OCI-LY7 (cell line): ENCODE results near the gene HDAC4. TPM values are rescaled to one million over a fixed set of nuclear protein-coding genes. Genes with fewer than 3 reads are reported as not detected.

ENCODE experiments used
- BruUV-seq: library from RNA; stranded (reverse); fragments of 400-500 nt; replicated peaks from 2 replicates; lab custom pipeline; 2021; lab: Mats Ljungman, UMichigan
- CTCF ChIA-PET: fragments of 300-600 bp; sonication (Branson Sonifier 250); formaldehyde crosslinking; loops from one replicate; lab custom pipeline; 2022; ENCODE audit warnings: antibody characterized with exemption; ENCODE audit not compliant: unreplicated experiment; lab: Charles Lee
- POLR2A ChIA-PET: fragments of 300-600 bp; sonication (Branson Sonifier 250); formaldehyde crosslinking; loops from one replicate; lab custom pipeline; 2022; ENCODE audit warnings: antibody characterized with exemption; lab: Charles Lee
- DNase-seq: peaks from one replicate; pipeline ENCODE4 v3.0.0-alpha.2; 2015; ENCODE audit warnings: low spot score
- H2AFZ ChIP-seq: fragments of 200-600 bp; sonication (generic), shearing (Covaris generic); 2 replicates; pipeline ENCODE4 v1.6.1; 2014; ENCODE audit warnings: mild to moderate bottlenecking, antibody characterized with exemption, low read length, moderate library complexity
- H3K27ac ChIP-seq: fragments of 200-600 bp; sonication (generic); 2 replicates; pipeline ENCODE4 v1.5.1; 2014; ENCODE audit warnings: mixed run types, low read depth, mild to moderate bottlenecking, moderate library complexity, low read length, inconsistent platforms; ENCODE audit not compliant: poor library complexity, severe bottlenecking
- H3K36me3 ChIP-seq: fragments of 200-600 bp; sonication (generic); 2 replicates; pipeline ENCODE4 v1.6.1; 2014; ENCODE audit warnings: mild to moderate bottlenecking, antibody characterized with exemption, low read length, moderate library complexity, mixed read lengths; ENCODE audit not compliant: insufficient read depth
- H3K4me1 ChIP-seq: fragments of 200-600 bp; sonication (generic); 2 replicates; pipeline ENCODE4 v1.5.1; 2014; ENCODE audit warnings: mild to moderate bottlenecking, low read length; ENCODE audit not compliant: insufficient read depth, poor library complexity, severe bottlenecking
- H3K4me2 ChIP-seq: fragments of 200-600 bp; sonication (generic); 2 replicates; pipeline ENCODE4 v1.6.1; 2014; ENCODE audit warnings: mild to moderate bottlenecking, low read length
- H3K4me3 ChIP-seq: fragments of 200-600 bp; sonication (generic); 2 replicates; pipeline ENCODE4 v1.5.1; 2014; ENCODE audit warnings: mild to moderate bottlenecking, low read depth, low read length; ENCODE audit not compliant: poor library complexity, severe bottlenecking
- H3K79me2 ChIP-seq: fragments of 200-600 bp; sonication (generic); 2 replicates; pipeline ENCODE4 v1.6.1; 2016; ENCODE audit warnings: low read depth, mild to moderate bottlenecking, low read length, moderate library complexity, mixed read lengths; ENCODE audit not compliant: insufficient read depth
- H3K9me2 ChIP-seq: fragments of 200-600 bp; sonication (generic); 2 replicates; pipeline ENCODE4 v1.6.1; 2016; ENCODE audit warnings: mild to moderate bottlenecking, low read length, mixed read lengths; ENCODE audit not compliant: insufficient read depth
- H3K9me3 ChIP-seq: fragments of 200-600 bp; sonication (generic); 2 replicates; pipeline ENCODE4 v1.6.1; 2014; ENCODE audit warnings: mild to moderate bottlenecking, mixed run types, low read length, mixed read lengths
- H4K20me1 ChIP-seq: fragments of 200-600 bp; sonication (generic); 2 replicates; pipeline ENCODE4 v1.6.1; 2014; ENCODE audit warnings: mild to moderate bottlenecking, antibody characterized with exemption, low read length, moderate library complexity, mixed read lengths; ENCODE audit not compliant: insufficient read depth
- CTCF ChIP-seq: fragments of 200-600 bp; sonication (generic); conservative IDR thresholded peaks from 2 replicates; pipeline ENCODE4 v1.5.1; 2014; ENCODE audit warnings: mild to moderate bottlenecking, antibody characterized with exemption, low read length, moderate library complexity, mixed read lengths
- EZH2phosphoT487 ChIP-seq: fragments of 200-600 bp; sonication (generic); IDR thresholded peaks from 2 replicates; pipeline ENCODE4 v1.6.1; 2018; ENCODE audit warnings: low read depth, borderline replicate concordance, mild to moderate bottlenecking, mixed run types, antibody characterized with exemption, low read length, moderate library complexity, mixed read lengths
- intact Hi-C: fragments of 100-400 bp; cut with micrococcal nuclease; formaldehyde crosslinking; loops from one replicate; pipeline ENCODE4 v1.10.0; 2022; ENCODE audit not compliant: unreplicated experiment
- total RNA-seq, 2 experiments: library from RNA; depleted of rRNA in 1 of 2; stranded (reverse); fragments of >200 nt in 1 of 2; shearing (Covaris generic) in 1 of 2; gene quantifications; 2 replicates each; pipeline ENCODE4 v1.2.3, GENCODE V29; 2014 to 2022

HDAC4 gene
- total RNA-seq, 2 experiments from 2014 or later, result 10.2 to 20.6 TPM

- TF ChIP-seq CTCF (no peak), EZH2phosphoT487 (no peak)
- intact Hi-C loops, result no loop called here
- Histone ChIP-seq H2AFZ (no peak overlapping the region), H3K4me1 (no peaks in the 10 kb centered on the region), H3K27ac (no peak overlapping the region), H3K9me3 (no peaks in the 10 kb centered on the region), H4K20me1 (no peaks in the 10 kb centered on the region), H3K4me3 (no peak overlapping the region), H3K4me2 (no peak overlapping the region), H3K79me2 (no peaks in the 10 kb centered on the region), H3K9me2 (no peaks in the 10 kb centered on the region), H3K36me3 (no peaks in the 10 kb centered on the region)
- DNase-seq, result no peak
- BruUV-seq, result no TSS peak
- ChIA-PET CTCF (no interaction called here), POLR2A (no interaction called here)
Measured at GRCh38 chr2:239025951-239026461, 374.8 kb downstream of the HDAC4 start.

DNA sequence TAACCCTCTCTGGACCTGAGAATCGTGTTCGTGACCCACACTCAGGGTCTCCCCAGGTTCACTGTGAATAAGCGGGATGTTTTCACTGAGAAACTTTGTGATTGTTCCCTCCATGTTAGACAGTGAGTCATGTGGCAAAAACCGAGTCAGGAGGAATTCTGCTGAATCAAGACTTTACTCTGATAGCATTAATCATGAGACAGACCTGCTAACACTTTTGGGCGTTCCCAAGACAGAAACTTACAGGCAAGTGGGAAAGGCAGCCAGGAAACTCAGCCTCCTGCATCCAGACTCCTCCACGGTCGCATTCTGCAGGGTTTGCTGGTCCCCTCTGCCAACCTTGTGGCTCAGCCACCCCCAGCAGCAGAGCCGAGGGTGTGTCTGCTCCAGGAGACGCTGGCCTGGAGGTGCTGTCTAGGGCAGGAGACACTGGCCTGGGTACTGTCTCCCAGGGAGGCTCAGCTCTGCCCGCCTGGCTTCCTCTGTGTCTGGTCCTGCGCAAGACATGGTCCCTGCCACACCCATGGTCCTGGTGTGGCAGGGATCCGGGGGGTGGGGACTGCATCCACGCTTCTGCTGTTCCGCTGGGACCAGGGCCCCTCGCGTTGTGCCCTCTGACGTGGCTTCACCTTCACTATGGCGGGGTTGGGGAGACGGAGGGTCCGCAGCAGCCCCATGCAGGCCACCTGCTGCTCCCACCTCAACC lies 375.6 kb downstream of the HDAC4 start:
- Histone ChIP-seq H3K36me3 (no peaks in the 10 kb centered on the region), H3K27ac (no peak overlapping the region), H2AFZ (no peak overlapping the region), H3K4me2 (no peak overlapping the region), H3K4me1 (no peaks in the 10 kb centered on the region), H3K9me3 (no peaks in the 10 kb centered on the region), H4K20me1 (no peaks in the 10 kb centered on the region), H3K9me2 (no peaks in the 10 kb centered on the region), H3K4me3 (no peak overlapping the region), H3K79me2 (no peaks in the 10 kb centered on the region)
- no TSS peak for BruUV-seq
- ChIA-PET CTCF (no interaction called here), POLR2A (no interaction called here)
- intact Hi-C loops, result no loop called here
- no peak for DNase-seq
- TF ChIP-seq EZH2phosphoT487, result no peak
- TF ChIP-seq CTCF, result no peak

DNA sequence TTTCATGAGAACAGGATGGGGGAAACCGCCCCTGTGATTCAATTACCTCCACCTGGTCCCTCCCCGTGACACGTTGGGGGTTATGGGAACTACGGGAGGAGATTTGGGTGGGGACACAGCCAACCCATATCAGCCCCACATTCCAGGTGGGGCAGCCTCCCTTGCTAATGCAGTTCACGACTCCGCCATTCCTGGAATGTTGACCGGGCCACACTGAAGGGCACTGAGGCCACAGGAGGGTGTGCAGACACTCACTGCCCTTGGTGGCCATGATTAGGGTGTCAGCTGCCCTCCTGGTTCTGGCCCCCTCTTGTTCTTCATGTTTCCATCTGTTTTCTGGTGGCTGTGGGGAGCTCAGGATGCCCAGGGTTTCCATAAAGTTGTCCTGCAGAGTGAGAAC lies 376.6 kb downstream of the HDAC4 start:
- no peak overlapping the region for H3K27ac ChIP-seq
- H4K20me1 ChIP-seq, result no peaks in the 10 kb centered on the region
- no peak overlapping the region for H3K4me2 ChIP-seq
- DNase-seq, result no peak
- no peaks in the 10 kb centered on the region for H3K4me1 ChIP-seq
- H3K4me3 ChIP-seq, result no peak overlapping the region
- TF ChIP-seq EZH2phosphoT487 (no peak), CTCF (no peak)
- CTCF ChIA-PET, result no interaction called here
- H3K9me3 ChIP-seq, result no peaks in the 10 kb centered on the region
- intact Hi-C loops, result no loop called here
- H3K79me2 ChIP-seq, result no peaks in the 10 kb centered on the region
- POLR2A ChIA-PET, result no interaction called here
- no peaks in the 10 kb centered on the region for H3K36me3 ChIP-seq
- no peaks in the 10 kb centered on the region for H3K9me2 ChIP-seq
- no peak overlapping the region for H2AFZ ChIP-seq
- BruUV-seq, result no TSS peak
